GM12878 (cell line): ENCODE data around the gene METTL1. TPM values are rescaled to one million over a fixed set of nuclear protein-coding genes. Genes with fewer than 3 reads are reported as not detected.

Experiments used
- ATAC-seq: fragments of 200-7000 bp; cut with Tn5 transposase; 3 replicates; pipeline ENCODE4 v1.9.1; 2020; ENCODE audit warnings: mild to moderate bottlenecking, moderate library complexity
- BruUV-seq: library from RNA; stranded (reverse); fragments of 400-500 nt; replicated peaks from 2 replicates; lab custom pipeline; 2021; lab: Mats Ljungman, UMichigan
- CTCF ChIA-PET: fragments of 300-600 bp; sonication (Branson Sonifier 250); formaldehyde crosslinking; extraction: SDS; loops from one replicate; lab custom pipeline; 2021; ENCODE audit warnings: inconsistent platforms; lab: Yijun Ruan, JAX
- POLR2A ChIA-PET: fragments of 350-600 bp; formaldehyde crosslinking; extraction: SDS; loops from one replicate; lab custom pipeline; 2021; ENCODE audit warnings: inconsistent platforms; lab: Charles Lee
- RAD21 ChIA-PET: fragments of 300-600 bp; sonication (Branson Sonifier 250); formaldehyde crosslinking; loops from one replicate; lab custom pipeline; 2023; ENCODE audit warnings: antibody characterized with exemption; ENCODE audit not compliant: unreplicated experiment; lab: Charles Lee
- SMC1A ChIA-PET: fragments of 300-600 bp; sonication (Branson Sonifier 250); formaldehyde crosslinking; loops from one replicate; lab custom pipeline; 2023; ENCODE audit not compliant: unreplicated experiment, uncharacterized antibody; lab: Charles Lee
- DNase-seq: peaks from one replicate; pipeline ENCODE4 v3.0.0-alpha.2; 2011; ENCODE audit warnings: low read depth, low spot score
- FAIRE-seq: peaks from 3 replicates; lab custom pipeline; 2011; peaks lifted over from hg19 to GRCh38; lab: Jason Lieb, UNC
- H2AFZ ChIP-seq: 2 replicates; pipeline ENCODE4 v1.6.0; 2011; ENCODE audit warnings: low read depth, low read length, control low read depth; ENCODE audit not compliant: control insufficient read depth
- H3K27ac ChIP-seq: 2 replicates; pipeline ENCODE4 v1.5.1; 2011; ENCODE audit warnings: control low read depth; ENCODE audit not compliant: control insufficient read depth, insufficient read depth
- H3K27me3 ChIP-seq, 2 experiments: replicated peaks in 1 of 2; 2 replicates each; pipeline versions ENCODE4 v1.6.0 to v1.6.1; 2011; ENCODE audit warnings: low read length in 1 of 2; ENCODE audit not compliant: control insufficient read depth in 2 of 2, insufficient read depth in 2 of 2
- H3K36me3 ChIP-seq, 2 experiments: 2 replicates each; pipeline ENCODE4 v1.5.1; 2011; ENCODE audit warnings: low read length in 1 of 2; ENCODE audit not compliant: control insufficient read depth in 2 of 2, insufficient read depth in 2 of 2
- H3K4me1 ChIP-seq: 2 replicates; pipeline ENCODE4 v1.6.1; 2011; ENCODE audit warnings: mild to moderate bottlenecking, low read length, moderate library complexity, mixed read lengths; ENCODE audit not compliant: control insufficient read depth, insufficient read depth
- H3K4me2 ChIP-seq: 2 replicates; pipeline ENCODE4 v1.6.0; 2011; ENCODE audit warnings: control low read depth; ENCODE audit not compliant: control insufficient read depth, insufficient read depth
- H3K4me3 ChIP-seq: fragments of 200-600 bp; sonication (generic); 2 replicates; pipeline ENCODE4 v1.5.1; 2016
- H3K79me2 ChIP-seq: 2 replicates; pipeline ENCODE4 v1.6.0; 2011; ENCODE audit warnings: low read length; ENCODE audit not compliant: control insufficient read depth, insufficient read depth
- H3K9ac ChIP-seq: 2 replicates; pipeline ENCODE4 v1.8.0; 2011; ENCODE audit warnings: low read length, control low read depth, mixed read lengths; ENCODE audit not compliant: control insufficient read depth, insufficient read depth
- H3K9me3 ChIP-seq: replicated peaks from 3 replicates; pipeline ENCODE4 v1.5.1; 2011; ENCODE audit warnings: mild to moderate bottlenecking, low read length; ENCODE audit not compliant: control insufficient read depth, insufficient read depth
- H4K20me1 ChIP-seq: 2 replicates; pipeline ENCODE4 v1.6.0; 2011; ENCODE audit not compliant: control insufficient read depth, insufficient read depth
- ATF3 ChIP-seq: IDR thresholded peaks from 2 replicates; pipeline ENCODE4 v1.6.1; 2011; ENCODE audit warnings: low read depth, mild to moderate bottlenecking, low read length, moderate library complexity, borderline replicate concordance; ENCODE audit errors: extremely low read depth
- BACH1 ChIP-seq: fragments of 450-650 bp; IDR thresholded peaks from 2 replicates; pipeline ENCODE4 v1.6.1; 2017; ENCODE audit warnings: mild to moderate bottlenecking, borderline replicate concordance
- CREB1 ChIP-seq: IDR thresholded peaks from 2 replicates; pipeline ENCODE4 v1.6.1; 2012; ENCODE audit warnings: low read depth, mild to moderate bottlenecking, inconsistent platforms
- SREBF1 ChIP-seq: IDR thresholded peaks from 2 replicates; pipeline ENCODE4 v1.6.1; 2012; ENCODE audit warnings: mild to moderate bottlenecking, low read length
- TCF3 ChIP-seq: IDR thresholded peaks from 2 replicates; pipeline ENCODE4 v1.6.1; 2012; ENCODE audit warnings: low read depth, mild to moderate bottlenecking, low read length, borderline replicate concordance; ENCODE audit not compliant: insufficient read depth
- ZNF274 ChIP-seq: IDR thresholded peaks from one replicate; pipeline ENCODE4 v1.8.0; 2011; ENCODE audit not compliant: insufficient read length, insufficient read depth
- WGBS: methylation state at CpG from one replicate; pipeline ENCODE4 v1.1.6; 2016; ENCODE audit warnings: low lambda C conversion rate; ENCODE audit not compliant: insufficient replicate concordance, insufficient coverage; ENCODE audit errors: missing lambda C conversion rate; 5-methylcytosine and 5-hydroxymethylcytosine counted together
- in situ Hi-C: fragments of 300-500 bp; cut with MboI; formaldehyde crosslinking; loops from 9 replicates; pipeline ENCODE4 v1.14.3; 2018; ENCODE audit warnings: mixed read lengths
- intact Hi-C: fragments of 100-400 bp; cut with micrococcal nuclease; formaldehyde crosslinking; loops from one replicate; pipeline ENCODE4 v1.14.2; 2022; ENCODE audit not compliant: unreplicated experiment
- polyA plus RNA-seq, 11 experiments: library from polyadenylated mRNA; depleted of rRNA in 4 of 11; unstranded in 6 of 11; stranded (reverse) in 5 of 11; fragments of >200 nt; fragmentation: Nextera tagmentation in 4 of 11; fragmentation: Illumina TruSeq in 1 of 11; extraction: Ambion mirVana in 4 of 11; extraction: Trizol in 1 of 11; gene quantifications; 1 replicate in 1 of 11; 2 replicates in 10 of 11; pipeline versions ENCODE4 v1.2.1 to v1.2.3, GENCODE V29; 2011 to 2016; ENCODE audit warnings: inconsistent platforms in 2 of 11, missing spikeins in 2 of 11, low read depth in 1 of 11
- total RNA-seq, 4 experiments: library from RNA; depleted of rRNA in 3 of 4; stranded (reverse); fragments of >200 nt in 3 of 4; fragmentation: Illumina TruSeq in 1 of 4; extraction: Trizol in 1 of 4; gene quantifications; 2 replicates each; pipeline versions ENCODE4 v1.2.1 to v1.2.3, GENCODE V29; 2013 to 2021
- TF ChIP-seq, protein P1 (sequence below): fragments of 450-650 bp; IDR thresholded peaks from 2 replicates; pipeline ENCODE4 v1.6.1; 2017; ENCODE audit warnings: antibody characterized with exemption, mild to moderate bottlenecking, moderate library complexity
- TF ChIP-seq, protein P2 (sequence below): IDR thresholded peaks from 2 replicates; pipeline ENCODE4 v1.6.1; 2011; ENCODE audit warnings: mild to moderate bottlenecking, low read depth, low read length, moderate library complexity; ENCODE audit not compliant: insufficient replicate concordance
- TF ChIP-seq, protein P3 (sequence below): IDR thresholded peaks from 2 replicates; pipeline ENCODE4 v1.6.1; 2012; ENCODE audit warnings: low read depth, low read length, improper control_type of control experiment

Gene METTL1
- total and polyA plus RNA-seq, 10 of the 15 experiments (the other 5 are each of a cell fraction or from before 2014, with no cell fraction given): 11.3 to 44.3 (median 30.6) TPM

GRCh38 chr12:57758552-57759359 is 13.1 kb downstream of the METTL1 start:
- DNase-seq (no peak), ATAC-seq (no peak), FAIRE-seq (no peak)
- Histone ChIP-seq H3K4me2 (no peak overlapping the region), H4K20me1 (no peaks in the 10 kb centered on the region; the same call in 1 of the 2 replicates), H3K27ac (no peak overlapping the region), H3K4me3 (no peak overlapping the region), H3K79me2 (no peaks in the 10 kb centered on the region; the same call in 1 of the 2 replicates), H3K36me3 (peaks cover 0 to 3% of the 10 kb centered on the region in 2 experiments; a peak in 2 of 4 replicates), H2AFZ (no peak overlapping the region), H3K4me1 (peaks cover 15% of the 10 kb centered on the region), H3K9me3 (no peaks in the 10 kb centered on the region; the same call in 2 of the 3 replicates), H3K9ac (no peak overlapping the region), H3K27me3 (no peaks in the 10 kb centered on the region)
- ChIA-PET RAD21 (interaction anchor here (1.1 to 1.5 kb wide), 2 partner anchors 138 to 175 kb away, joined by 3 to 4 read pairs; no protein-coding TSS in a partner anchor), POLR2A (no interaction called here), CTCF (interaction anchor here (0.7 to 2.0 kb wide), 21 partner anchors 11 to 185 kb away, joined by 3 to 11 read pairs (median 4); partner anchors contain the start of genes AVIL, EEF1AKMT3, METTL1 and OS9), SMC1A (interaction anchor here (0.5 to 1.1 kb wide), 2 partner anchors 13 to 16 kb away, joined by 3 to 5 read pairs; partner anchors contain the start of genes EEF1AKMT3 and METTL1)
- in situ Hi-C loops (no loop called here), intact Hi-C loops (loop anchor here (5.0 to 10.0 kb wide), 2 partner anchors 74 to 284 kb away; partner anchors contain the start of gene ARHGAP9)
- 91% methylated on average over 25 of the region's 25 CpGs for WGBS
- no peak for TF ChIP-seq BACH1
- no TSS peak for BruUV-seq

- intact Hi-C loops: loop anchor here (2.0 to 10.0 kb wide), 3 partner anchors 75 to 283 kb away; partner anchors contain the start of gene ARHGAP9
- TF ChIP-seq, protein P1, sequence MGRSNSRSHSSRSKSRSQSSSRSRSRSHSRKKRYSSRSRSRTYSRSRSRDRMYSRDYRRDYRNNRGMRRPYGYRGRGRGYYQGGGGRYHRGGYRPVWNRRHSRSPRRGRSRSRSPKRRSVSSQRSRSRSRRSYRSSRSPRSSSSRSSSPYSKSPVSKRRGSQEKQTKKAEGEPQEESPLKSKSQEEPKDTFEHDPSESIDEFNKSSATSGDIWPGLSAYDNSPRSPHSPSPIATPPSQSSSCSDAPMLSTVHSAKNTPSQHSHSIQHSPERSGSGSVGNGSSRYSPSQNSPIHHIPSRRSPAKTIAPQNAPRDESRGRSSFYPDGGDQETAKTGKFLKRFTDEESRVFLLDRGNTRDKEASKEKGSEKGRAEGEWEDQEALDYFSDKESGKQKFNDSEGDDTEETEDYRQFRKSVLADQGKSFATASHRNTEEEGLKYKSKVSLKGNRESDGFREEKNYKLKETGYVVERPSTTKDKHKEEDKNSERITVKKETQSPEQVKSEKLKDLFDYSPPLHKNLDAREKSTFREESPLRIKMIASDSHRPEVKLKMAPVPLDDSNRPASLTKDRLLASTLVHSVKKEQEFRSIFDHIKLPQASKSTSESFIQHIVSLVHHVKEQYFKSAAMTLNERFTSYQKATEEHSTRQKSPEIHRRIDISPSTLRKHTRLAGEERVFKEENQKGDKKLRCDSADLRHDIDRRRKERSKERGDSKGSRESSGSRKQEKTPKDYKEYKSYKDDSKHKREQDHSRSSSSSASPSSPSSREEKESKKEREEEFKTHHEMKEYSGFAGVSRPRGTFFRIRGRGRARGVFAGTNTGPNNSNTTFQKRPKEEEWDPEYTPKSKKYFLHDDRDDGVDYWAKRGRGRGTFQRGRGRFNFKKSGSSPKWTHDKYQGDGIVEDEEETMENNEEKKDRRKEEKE: no peak
- TF ChIP-seq, protein P2, sequence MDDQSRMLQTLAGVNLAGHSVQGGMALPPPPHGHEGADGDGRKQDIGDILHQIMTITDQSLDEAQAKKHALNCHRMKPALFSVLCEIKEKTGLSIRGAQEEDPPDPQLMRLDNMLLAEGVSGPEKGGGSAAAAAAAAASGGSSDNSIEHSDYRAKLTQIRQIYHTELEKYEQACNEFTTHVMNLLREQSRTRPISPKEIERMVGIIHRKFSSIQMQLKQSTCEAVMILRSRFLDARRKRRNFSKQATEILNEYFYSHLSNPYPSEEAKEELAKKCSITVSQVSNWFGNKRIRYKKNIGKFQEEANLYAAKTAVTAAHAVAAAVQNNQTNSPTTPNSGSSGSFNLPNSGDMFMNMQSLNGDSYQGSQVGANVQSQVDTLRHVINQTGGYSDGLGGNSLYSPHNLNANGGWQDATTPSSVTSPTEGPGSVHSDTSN: no peak
- TF ChIP-seq CREB1: no peak
- no peak for TF ChIP-seq ZNF274
- no peak for TF ChIP-seq SREBF1
- no peak for TF ChIP-seq ATF3
- no peak for TF ChIP-seq TCF3
- TF ChIP-seq, protein P3, sequence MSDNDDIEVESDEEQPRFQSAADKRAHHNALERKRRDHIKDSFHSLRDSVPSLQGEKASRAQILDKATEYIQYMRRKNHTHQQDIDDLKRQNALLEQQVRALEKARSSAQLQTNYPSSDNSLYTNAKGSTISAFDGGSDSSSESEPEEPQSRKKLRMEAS: no peak
These were observed 14.1 kb downstream of the METTL1 start for GRCh38 chr12:57757771-57758170.

More at GRCh38 chr12:57757771-57758170, 14.1 kb downstream of the METTL1 start:
- CTCF ChIA-PET: interaction anchor here (1.1 to 4.7 kb wide), 5 partner anchors 10 to 154 kb away, joined by 4 to 62 read pairs (median 8); partner anchors contain the start of gene CYP27B1
- in situ Hi-C loops: no loop called here
- no peak overlapping the region for H3K4me3 ChIP-seq
- SMC1A ChIA-PET: interaction anchor here (0.7 kb wide), 1 partner anchor 94 kb away, joined by 3 read pairs; no protein-coding TSS in a partner anchor
- H4K20me1 ChIP-seq: no peaks in the 10 kb centered on the region; the same call in 1 of the 2 replicates
- H3K9ac ChIP-seq: no peak overlapping the region
- POLR2A ChIA-PET: no interaction called here
- no peaks in the 10 kb centered on the region; the same call in 2 of the 3 replicates for H3K9me3 ChIP-seq
- H2AFZ ChIP-seq: no peak overlapping the region
- H3K27me3 ChIP-seq: no peaks in the 10 kb centered on the region
- ATAC-seq: no peak
- 70% methylated on average over 4 of the region's 4 CpGs for WGBS
- no peak for FAIRE-seq
- no peak overlapping the region for H3K4me2 ChIP-seq
- DNase-seq: no peak
- BruUV-seq: no TSS peak
- H3K27ac ChIP-seq: no peak overlapping the region
- peaks cover 0 to 3% of the 10 kb centered on the region in 2 experiments; a peak in 2 of 4 replicates for H3K36me3 ChIP-seq
- H3K79me2 ChIP-seq: no peaks in the 10 kb centered on the region; the same call in 1 of the 2 replicates
- RAD21 ChIA-PET: no interaction called here
- peaks cover 19% of the 10 kb centered on the region for H3K4me1 ChIP-seq
